A673 (cell line): ENCODE results near the gene PTPN22.

Experiments
- CTCF ChIP-seq: fragments of 300-800, 200-600 bp; sonication (generic); conservative IDR thresholded peaks from 2 replicates; pipeline ENCODE4 v1.5.1; 2017; ENCODE audit warnings: low read depth, mild to moderate bottlenecking, antibody characterized with exemption, low read length, moderate library complexity, mixed read lengths
- EZH2 ChIP-seq: fragments of 200-600 bp; sonication (generic); IDR thresholded peaks from 2 replicates; pipeline ENCODE4 v1.6.1; 2017; ENCODE audit warnings: borderline replicate concordance, low read depth, mild to moderate bottlenecking, mixed read lengths, antibody characterized with exemption, low read length; ENCODE audit not compliant: poor library complexity, severe bottlenecking

GRCh38 chr1:113812661-113813135 lies 58.8 kb downstream of the PTPN22 start:
- TF ChIP-seq CTCF (no peak), EZH2 (no peak)
